ENCODE results near the gene XIRP1. TPM values are rescaled to one million over a fixed set of nuclear protein-coding genes. Genes with fewer than 3 reads are reported as not detected.
"Not testable (repeated sequence)": the region's sequence is repeated elsewhere in the genome, so short reads cannot be mapped to it uniquely, and the experiment has no call there.

The XIRP1 gene
- total and polyA plus RNA-seq, 2 experiments from 2014 or later = 136 to 315 TPM

DNA sequence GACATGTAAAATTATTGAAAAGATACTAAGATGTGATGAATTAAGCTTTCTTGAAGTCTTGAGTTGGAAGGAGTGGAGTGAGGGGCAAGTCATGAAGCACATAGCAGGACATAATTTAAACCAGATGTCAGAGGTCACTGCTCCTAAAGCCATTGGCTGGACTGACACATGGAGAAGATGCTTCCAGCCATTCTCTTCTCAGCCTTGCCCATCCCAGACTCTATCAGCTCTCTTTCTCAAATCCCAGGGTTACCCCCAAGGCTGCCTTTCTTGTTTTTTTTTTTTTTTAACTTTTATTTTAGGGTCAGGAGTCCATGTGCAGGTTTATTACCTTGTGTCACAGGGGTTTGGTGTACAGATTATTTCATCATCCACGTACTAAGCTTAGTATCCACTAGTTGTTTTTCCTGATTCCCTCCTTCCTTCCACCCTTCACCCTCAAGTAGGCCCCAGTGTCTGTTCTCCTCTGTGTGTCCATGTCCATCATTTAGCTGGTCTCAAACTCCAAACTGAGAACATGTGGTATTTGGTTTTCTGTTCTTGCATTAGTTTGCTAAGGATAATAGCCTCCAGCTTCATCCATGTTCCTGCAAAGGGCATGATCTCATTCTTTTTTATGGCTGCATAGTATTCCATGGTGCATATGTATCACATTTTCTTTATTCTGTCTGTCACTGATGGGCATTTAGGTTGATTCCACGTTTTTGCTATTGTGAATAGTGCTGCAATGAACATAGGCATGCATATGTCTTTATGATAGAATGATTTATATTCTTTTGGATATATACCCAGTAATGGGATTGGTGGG, 18.9 kb downstream of the XIRP1 start:
- H3K4me1 ChIP-seq (ENCODE audit: low read depth) = peaks cover 5% of the 10 kb centered on the region
- TF ChIP-seq, protein P1, sequence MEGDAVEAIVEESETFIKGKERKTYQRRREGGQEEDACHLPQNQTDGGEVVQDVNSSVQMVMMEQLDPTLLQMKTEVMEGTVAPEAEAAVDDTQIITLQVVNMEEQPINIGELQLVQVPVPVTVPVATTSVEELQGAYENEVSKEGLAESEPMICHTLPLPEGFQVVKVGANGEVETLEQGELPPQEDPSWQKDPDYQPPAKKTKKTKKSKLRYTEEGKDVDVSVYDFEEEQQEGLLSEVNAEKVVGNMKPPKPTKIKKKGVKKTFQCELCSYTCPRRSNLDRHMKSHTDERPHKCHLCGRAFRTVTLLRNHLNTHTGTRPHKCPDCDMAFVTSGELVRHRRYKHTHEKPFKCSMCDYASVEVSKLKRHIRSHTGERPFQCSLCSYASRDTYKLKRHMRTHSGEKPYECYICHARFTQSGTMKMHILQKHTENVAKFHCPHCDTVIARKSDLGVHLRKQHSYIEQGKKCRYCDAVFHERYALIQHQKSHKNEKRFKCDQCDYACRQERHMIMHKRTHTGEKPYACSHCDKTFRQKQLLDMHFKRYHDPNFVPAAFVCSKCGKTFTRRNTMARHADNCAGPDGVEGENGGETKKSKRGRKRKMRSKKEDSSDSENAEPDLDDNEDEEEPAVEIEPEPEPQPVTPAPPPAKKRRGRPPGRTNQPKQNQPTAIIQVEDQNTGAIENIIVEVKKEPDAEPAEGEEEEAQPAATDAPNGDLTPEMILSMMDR (IDR thresholded peaks at IDR 0.05; ENCODE audit: low read depth, low read length) = no peak
- no peak overlapping the region for H3K4me3 ChIP-seq
- no peak overlapping the region for H3K27ac ChIP-seq
- H3K27me3 ChIP-seq = no peaks in the 10 kb centered on the region
- no peaks in the 10 kb centered on the region for H3K9me3 ChIP-seq (ENCODE audit: low read depth)
- no peak for DNase-seq (ENCODE audit: low read depth in 1 of 2, low spot score in 1 of 2)
- no peaks in the 10 kb centered on the region for H3K36me3 ChIP-seq

DNA sequence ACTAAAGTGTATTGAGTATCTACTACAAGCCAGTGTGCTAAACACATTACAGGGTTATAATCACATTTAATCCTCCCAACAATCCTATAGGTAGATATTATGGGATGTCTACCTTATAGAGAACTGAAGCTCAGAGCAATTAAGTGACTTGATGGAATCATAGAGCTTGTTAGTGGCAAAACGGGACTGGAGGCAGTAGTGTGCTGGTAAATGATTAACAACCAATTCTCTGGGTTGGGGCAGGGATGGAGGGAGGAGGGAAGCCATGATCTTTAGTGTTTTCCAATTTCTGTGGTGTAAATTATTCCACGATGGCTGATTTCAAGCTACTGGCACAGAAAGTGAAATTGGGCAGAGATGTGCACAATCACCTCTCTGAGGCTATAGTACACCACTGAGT, 20.5 kb downstream of the XIRP1 start:
- no peaks in the 10 kb centered on the region for H3K36me3 ChIP-seq
- H3K4me3 ChIP-seq = no peak overlapping the region

DNA sequence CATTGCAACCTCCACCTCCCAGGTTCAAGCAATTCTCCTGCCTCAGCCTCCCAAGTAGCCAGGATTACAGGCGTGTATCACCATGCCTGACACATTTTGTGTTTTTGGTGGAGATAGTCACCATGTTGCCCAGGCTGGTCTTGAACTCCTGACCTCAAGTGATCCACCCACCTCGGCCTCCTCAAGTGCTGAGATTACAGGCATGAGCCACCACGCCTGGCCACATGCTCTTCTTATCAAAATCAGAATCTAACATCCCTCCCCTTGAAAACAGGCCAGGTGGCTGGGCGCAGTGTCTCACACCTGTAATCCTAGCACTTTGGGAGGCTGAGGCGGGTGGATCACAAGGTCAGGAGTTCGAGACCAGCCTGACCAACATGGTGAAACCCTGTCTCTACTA, 21.5 kb downstream of the XIRP1 start:
- not testable (repeated sequence) for H3K27me3 ChIP-seq; DNase-seq (ENCODE audit: low read depth in 1 of 2, low spot score in 1 of 2); H3K27ac ChIP-seq; H3K4me1 ChIP-seq (ENCODE audit: low read depth); H3K9me3 ChIP-seq (ENCODE audit: low read depth); H3K36me3 ChIP-seq; H3K4me3 ChIP-seq

More for the DNA sequence above, 20.5 kb downstream of the XIRP1 start:
- TF ChIP-seq, protein P1 (IDR thresholded peaks at IDR 0.05; ENCODE audit: low read depth, low read length) = no peak
- no peak for DNase-seq (ENCODE audit: low read depth in 1 of 2, low spot score in 1 of 2)
- H3K27me3 ChIP-seq = no peaks in the 10 kb centered on the region
- no peak overlapping the region for H3K27ac ChIP-seq
- H3K4me1 ChIP-seq (ENCODE audit: low read depth) = no peaks in the 10 kb centered on the region
- H3K9me3 ChIP-seq (ENCODE audit: low read depth) = no peaks in the 10 kb centered on the region

DNA sequence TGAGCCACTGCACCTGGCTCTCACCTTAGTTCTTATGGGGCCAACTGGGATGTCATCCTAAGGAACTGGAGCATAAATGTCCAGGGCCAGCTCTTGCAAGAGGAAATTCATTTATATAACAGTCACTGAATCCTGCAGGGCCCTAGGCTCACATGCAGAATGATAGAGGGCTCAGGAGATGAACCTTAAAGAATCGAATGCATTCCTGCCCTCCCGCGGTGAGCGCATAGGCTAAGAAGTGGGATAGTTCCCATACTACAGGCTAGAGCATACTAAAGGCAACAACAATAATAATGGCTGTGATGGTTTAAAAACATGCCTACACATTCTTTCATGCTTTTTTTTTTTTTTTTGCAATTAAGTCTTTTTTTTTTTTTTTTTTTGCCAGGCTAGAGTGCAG, 21.9 kb downstream of the XIRP1 start:
- no peak for DNase-seq (ENCODE audit: low read depth in 1 of 2, low spot score in 1 of 2)
- no peaks in the 10 kb centered on the region for H3K27me3 ChIP-seq
- no peaks in the 10 kb centered on the region for H3K9me3 ChIP-seq (ENCODE audit: low read depth)
- TF ChIP-seq, protein P1 (IDR thresholded peaks at IDR 0.05; ENCODE audit: low read depth, low read length) = no peak
- H3K4me3 ChIP-seq = no peak overlapping the region
- no peaks in the 10 kb centered on the region for H3K36me3 ChIP-seq
- H3K4me1 ChIP-seq (ENCODE audit: low read depth) = peaks cover 4% of the 10 kb centered on the region
- H3K27ac ChIP-seq = no peak overlapping the region

DNA sequence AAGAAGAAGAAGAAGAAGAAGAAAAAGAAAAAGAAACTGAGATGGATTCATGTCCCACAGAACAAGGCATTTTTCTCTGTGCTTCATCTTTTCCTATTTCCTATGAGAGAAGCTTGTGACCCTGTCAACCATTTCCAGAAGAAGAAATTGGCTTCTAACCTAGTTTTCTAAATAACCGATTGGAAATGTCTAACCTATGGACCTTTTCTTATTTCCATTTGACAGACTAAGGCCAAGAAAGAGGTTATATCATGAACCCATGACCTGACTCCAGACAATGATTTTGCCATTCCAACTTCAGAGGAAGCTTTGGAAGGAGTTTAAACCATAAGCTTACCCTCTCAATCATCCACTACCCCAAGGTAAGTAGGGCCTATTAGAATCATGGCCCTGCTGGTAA, 22.7 kb downstream of the XIRP1 start:
- no peak overlapping the region for H3K27ac ChIP-seq
- peaks cover 8% of the 10 kb centered on the region for H3K4me1 ChIP-seq (ENCODE audit: low read depth)
- DNase-seq (ENCODE audit: low read depth in 1 of 2, low spot score in 1 of 2) = no peak
- TF ChIP-seq, protein P1 (IDR thresholded peaks at IDR 0.05; ENCODE audit: low read depth, low read length) = no peak
- H3K36me3 ChIP-seq = no peaks in the 10 kb centered on the region
- no peak overlapping the region for H3K4me3 ChIP-seq
- H3K27me3 ChIP-seq = no peaks in the 10 kb centered on the region
- H3K9me3 ChIP-seq (ENCODE audit: low read depth) = no peaks in the 10 kb centered on the region

DNA sequence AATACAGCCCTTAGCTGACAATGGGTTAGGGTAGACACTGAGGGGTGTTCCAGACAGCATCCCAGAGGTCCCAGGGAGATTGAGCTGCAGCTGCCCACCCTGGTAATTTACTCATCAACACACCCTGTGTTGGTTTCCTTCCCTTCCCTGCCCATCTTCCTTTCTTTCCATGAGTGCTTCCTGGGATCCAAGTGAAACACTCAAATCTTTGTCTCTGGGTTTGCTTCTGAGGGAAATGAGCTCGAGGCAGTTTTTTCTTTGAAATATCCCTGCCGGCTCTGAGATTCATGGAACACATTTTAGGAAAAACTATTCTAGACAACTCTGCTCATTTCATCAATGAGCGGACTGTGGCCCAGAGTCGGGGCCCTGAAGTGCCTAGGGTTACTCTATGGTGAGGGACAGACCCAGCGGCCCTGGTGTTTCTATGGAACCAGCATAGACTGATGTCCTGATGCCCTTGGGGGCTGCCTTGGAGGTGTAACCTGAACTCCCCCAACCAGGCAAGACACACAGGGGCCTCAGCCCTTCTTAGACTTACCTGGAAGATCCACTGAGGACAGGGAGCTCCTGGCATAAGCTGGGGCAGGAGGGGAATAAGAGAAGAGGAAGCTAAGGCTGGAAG, 24.1 kb downstream of the XIRP1 start:
- Histone ChIP-seq H3K27me3 (no peaks in the 10 kb centered on the region), H3K27ac (no peak overlapping the region), H3K9me3 (ENCODE audit: low read depth) (no peaks in the 10 kb centered on the region), H3K4me1 (ENCODE audit: low read depth) (peaks cover 8% of the 10 kb centered on the region), H3K36me3 (no peaks in the 10 kb centered on the region), H3K4me3 (no peak overlapping the region)
- no peak for DNase-seq (ENCODE audit: low read depth in 1 of 2, low spot score in 1 of 2)
- TF ChIP-seq, protein P1 (IDR thresholded peaks at IDR 0.05; ENCODE audit: low read depth, low read length) = no peak

Measured in cardiac muscle cell (in vitro differentiated cells and primary cell).